HG03439 (cell line): ENCODE results near the gene YPEL4.

Source experiments
- ATAC-seq: cut with Tn5 transposase; IDR thresholded peaks from one replicate; pipeline ENCODE4 v1.9.1; 2021; ENCODE audit warnings: mild to moderate bottlenecking, moderate library complexity; ENCODE audit not compliant: unreplicated experiment

The YPEL4 gene

DNA sequence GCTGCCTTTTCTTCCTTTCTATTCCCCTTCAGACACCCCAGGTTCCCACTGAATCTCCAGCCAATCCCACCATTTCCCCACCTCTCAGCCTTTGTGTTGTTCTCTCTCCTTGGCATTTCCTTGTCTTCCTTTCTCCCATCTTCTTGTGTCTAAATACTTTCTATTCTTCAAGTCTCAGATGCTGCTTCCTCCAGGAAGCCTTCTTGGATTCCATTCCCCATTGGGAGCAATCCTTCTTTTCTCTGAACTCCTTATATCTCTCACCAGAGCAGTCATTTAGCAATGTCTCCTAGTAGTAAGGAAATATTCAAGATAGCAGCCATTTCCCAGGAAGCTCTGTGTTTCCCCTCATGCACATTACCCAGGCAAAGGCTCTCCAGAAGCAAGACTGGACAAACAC, 15.4 kb downstream of the YPEL4 start:
- no peak for ATAC-seq

DNA sequence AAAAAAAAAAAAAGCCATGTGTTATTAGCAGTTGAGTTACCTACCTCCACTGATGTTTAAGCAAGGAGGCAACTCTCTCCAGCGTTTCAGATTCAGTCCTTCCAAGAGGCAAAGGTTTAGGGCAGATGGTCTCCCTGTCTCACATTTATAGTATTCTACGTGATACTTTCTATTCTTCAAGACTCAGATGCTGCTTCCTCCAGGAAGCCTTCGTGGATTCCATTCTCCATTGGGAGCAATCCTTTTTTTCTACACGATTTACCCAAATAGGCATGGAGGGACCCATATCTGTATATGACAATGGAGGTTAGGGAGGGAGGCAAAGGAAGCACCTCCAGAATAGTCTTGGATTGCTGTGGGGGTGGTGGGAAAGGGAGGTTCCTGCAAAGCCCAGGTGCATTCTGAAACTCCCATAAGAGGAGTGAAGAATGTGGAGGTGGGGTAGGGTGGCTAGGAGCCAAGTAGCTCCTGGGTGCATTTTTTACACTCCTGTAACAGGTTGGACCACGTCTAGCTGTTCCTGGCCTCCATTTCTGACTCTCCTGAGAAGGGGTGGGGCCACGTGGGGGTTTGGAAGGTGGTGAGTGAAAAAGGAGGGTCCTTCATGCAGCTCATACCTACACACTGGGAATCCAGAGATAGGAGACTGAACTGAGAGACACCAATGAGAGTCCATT, 16.2 kb downstream of the YPEL4 start:
- no peak for ATAC-seq

DNA sequence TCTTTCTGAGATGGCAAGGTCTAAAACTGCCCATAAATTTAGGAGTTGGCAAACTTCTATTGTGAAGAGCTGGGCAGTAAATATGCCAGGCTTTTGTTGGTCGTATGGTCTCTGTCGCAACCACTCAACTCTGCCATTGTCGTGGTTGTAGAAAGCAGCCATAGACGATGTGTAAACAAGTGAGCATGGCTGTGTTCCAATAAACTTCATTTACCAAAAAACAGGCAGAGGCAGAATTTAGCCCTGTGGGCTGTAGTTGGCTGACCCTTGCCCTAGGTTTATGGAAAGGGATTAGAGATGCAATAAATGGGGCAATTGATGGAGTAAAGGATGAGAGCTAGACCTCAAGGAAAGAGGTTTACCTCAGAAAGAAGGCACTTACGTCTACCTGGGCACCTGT, 17.6 kb downstream of the YPEL4 start:
- ATAC-seq: no peak

DNA sequence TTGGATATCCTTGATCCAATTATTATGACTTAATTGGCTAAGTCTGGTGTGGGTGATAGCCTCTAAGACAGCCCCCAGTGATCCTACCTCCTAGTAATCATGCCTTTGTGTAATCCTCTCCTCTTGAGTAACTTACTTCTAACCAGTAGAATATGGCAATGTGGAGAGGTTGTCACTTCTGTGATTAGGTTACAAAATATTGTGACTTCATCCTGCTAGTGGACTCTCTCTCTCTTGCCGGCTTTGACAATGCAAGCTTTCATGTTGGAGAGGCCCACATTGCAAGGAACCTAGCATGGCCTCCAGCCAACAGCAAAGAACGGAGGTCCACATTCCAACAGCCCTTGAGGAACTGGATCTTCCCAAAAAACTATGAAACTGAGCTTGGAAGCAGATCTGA, 19.5 kb downstream of the YPEL4 start:
- ATAC-seq: no peak

DNA sequence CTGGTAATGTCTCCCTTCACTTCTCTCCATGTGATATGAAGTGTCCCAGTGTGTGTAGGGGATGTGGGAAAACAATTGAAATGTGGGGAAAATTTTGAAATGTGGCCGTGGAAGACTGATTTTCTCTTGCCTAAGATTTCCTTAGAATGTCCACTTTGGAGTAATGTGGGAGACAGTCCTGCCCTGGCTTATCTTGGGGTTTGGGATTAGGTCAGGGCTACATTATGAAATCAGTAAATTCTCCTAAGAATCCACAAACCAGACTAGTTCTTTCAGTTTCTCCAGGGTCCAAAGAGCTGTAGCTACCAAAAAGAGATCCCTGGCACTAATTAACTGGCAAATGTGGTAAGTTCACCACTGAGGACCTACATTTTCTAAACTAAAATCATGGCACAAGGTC, 22.8 kb downstream of the YPEL4 start:
- ATAC-seq: no peak

DNA sequence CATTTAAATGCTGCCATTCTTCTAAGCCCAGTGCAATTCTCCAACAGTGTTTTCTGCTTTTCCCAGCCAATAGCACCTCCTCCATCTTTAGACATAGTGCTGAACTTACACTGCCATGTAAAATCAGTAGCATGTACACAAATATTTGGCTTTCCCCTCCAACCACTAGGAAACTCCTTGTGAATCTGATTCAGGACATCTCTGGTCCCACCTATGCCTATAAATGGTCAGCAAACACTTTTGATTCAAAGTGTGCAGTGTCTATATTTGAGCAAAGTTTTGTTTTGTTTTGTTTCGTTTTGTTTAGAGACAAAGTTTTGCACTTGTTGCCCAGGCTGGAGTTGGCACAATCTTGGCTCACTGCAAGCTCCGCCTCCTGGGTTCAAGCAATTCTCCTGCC, 24.8 kb downstream of the YPEL4 start:
- no peak for ATAC-seq

DNA sequence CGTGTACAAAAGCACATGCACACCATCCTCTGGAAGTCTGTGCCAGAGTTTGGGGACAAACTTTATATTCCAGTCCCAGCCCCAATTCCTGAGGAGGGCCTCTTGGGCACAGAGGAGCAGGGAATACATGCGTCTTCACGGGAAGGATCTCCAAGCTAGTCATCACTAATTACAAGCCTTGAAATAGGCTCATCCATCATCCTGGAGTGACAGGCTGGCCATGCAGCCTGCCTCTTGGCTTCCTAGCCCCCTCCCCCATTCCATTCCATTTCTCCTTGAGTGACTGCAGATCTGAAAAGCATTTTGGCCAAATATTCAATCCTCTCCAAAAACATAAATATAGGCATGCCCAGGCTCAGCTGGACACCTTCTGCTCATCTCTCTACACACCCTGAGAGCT, 27.4 kb downstream of the YPEL4 start:
- no peak for ATAC-seq

DNA sequence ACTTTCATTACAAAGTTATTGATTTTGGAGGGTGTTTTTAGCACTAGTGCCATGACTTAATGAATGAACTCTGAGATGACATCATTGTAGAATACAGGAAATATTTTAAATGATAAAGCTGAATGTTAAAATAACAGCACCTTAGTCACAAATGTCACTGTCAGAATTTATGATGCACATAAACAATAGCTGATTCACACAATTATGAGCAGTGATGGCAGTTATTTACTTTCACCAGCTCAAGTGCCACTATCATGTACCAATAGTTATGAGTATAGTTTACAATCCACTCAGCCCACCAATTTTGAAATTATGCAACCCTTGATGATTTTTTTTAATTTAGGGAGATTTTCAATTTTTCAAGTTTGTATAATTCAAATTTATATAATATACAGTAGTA, 29.2 kb downstream of the YPEL4 start:
- ATAC-seq: no peak

DNA sequence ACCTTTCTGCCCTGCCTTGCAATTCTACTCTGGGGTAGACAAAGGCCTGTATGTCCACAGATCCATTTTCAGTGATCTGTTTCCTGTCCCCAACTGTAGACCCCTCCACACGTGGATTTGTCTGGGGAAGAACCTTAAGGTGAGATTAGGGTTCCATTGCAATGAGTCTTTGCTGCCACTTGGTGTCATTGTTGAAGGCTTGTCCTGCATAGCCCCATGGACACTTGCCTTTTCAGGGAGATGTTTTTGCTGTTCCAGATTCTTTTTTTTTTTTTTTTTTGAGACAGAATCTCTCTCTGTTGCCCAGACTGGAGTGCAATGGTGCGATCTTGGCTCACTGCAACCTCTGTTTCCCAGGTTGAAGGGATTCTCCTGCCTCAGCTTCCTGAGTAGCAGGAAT, 30.4 kb downstream of the YPEL4 start:
- ATAC-seq: no peak

DNA sequence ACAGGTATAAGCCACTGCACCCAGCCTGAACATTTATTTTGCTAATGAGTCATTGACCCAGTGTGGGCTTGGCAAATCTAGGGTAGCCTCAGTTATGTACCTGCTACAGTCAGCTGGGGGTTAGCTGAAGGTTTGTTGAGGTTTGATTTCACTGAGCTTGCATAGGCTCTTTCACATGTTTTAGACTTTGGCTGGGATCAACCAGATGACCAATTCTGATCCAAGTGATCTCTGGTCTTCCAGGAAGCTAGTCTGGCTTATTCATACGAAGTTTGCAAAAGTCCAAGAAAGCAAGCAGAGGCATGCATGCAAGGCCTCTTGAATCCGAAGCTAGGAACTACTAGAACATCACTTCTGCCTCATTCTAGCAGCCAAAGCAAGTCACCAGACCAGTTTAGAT, 31.3 kb downstream of the YPEL4 start:
- ATAC-seq: no peak

DNA sequence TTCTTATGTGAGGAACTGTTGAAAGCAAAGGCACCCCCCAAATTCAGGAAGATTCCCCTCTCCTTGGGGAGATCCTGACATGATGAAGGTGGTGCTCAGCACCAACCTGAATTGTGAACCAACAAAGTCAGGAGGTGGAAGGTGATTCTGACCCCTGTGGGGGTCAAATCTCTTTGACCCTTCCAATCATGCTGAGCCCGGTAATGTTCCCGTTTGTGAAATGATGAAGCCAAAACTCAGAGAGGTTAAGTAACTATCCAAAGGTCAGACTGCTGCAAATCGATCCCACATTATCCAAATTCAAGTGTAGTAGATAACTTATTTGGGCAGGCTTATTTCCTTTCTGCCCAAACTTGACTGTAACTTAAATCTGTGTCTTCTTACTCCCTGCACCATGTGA, 33.1 kb downstream of the YPEL4 start:
- ATAC-seq: no peak

DNA sequence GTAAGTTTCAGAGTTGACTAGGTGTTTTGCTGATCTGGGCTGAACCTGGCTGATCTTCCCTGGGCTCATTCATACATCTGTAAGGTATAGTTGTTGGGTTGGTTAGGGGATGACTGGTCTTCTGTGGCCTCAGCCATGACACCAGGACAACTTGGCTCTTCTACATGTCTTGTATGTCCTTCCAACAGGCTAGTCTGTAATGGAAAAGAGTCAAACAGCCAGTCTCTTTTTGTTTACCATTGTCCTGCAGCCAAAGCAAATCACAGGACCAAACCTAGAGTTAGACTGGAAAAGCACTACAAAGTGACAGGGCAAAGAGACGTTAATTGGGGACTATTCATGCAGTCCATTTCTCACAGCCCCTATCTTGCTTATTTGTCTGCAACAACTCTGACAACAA, 34.4 kb downstream of the YPEL4 start:
- ATAC-seq: no peak

DNA sequence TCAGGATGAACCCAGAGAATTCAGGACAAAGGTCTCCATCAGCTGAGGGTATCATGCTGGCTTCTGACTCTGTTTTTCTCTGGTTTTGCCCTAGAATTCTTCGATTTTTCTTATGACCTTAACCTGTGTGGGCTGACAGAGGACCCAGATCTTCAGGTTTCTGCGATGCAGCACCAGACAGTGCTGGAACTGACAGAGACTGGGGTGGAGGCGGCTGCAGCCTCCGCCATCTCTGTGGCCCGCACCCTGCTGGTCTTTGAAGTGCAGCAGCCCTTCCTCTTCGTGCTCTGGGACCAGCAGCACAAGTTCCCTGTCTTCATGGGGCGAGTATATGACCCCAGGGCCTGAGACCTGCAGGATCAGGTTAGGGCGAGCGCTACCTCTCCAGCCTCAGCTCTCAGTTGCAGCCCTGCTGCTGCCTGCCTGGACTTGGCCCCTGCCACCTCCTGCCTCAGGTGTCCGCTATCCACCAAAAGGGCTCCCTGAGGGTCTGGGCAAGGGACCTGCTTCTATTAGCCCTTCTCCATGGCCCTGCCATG, 35.4 kb downstream of the YPEL4 start:
- no peak for ATAC-seq

DNA sequence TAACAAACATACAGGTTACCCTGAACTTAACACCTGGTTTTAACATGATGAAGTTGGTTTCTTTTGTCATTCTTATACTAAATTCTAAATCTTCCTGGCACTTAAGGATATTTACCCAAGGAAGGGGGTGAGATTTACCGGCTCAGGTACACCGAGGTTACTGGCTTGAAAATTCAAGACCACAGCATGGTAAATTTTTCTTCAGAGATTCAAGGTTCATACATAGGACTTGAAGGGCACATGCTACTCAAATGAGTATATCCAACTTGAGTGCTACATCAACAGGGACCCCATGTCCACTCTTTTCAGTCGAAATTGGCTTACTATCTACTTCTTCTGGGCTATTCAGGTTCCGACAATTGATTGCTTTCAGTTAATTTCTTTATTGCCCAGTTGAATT, 39.5 kb downstream of the YPEL4 start:
- no peak for ATAC-seq

DNA sequence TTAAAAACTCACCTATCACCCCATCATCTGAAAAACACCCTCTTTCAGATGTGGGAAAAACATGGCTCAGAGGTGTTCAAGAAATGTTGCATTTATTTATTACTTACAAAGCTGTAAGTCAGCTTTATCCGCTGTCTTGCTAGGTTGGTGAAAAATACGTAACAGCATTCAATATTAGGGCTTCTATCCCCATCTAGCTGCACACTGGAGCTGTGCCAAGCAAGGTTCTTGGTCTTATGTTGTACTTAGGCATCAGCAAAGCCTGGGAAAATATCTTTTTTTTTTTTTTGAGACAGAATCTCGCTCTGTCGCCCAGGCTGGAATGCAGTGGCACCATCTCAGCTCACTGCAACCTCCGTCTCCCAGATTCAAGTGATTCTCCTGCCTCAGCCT, 44.7 kb downstream of the YPEL4 start:
- no peak for ATAC-seq

DNA sequence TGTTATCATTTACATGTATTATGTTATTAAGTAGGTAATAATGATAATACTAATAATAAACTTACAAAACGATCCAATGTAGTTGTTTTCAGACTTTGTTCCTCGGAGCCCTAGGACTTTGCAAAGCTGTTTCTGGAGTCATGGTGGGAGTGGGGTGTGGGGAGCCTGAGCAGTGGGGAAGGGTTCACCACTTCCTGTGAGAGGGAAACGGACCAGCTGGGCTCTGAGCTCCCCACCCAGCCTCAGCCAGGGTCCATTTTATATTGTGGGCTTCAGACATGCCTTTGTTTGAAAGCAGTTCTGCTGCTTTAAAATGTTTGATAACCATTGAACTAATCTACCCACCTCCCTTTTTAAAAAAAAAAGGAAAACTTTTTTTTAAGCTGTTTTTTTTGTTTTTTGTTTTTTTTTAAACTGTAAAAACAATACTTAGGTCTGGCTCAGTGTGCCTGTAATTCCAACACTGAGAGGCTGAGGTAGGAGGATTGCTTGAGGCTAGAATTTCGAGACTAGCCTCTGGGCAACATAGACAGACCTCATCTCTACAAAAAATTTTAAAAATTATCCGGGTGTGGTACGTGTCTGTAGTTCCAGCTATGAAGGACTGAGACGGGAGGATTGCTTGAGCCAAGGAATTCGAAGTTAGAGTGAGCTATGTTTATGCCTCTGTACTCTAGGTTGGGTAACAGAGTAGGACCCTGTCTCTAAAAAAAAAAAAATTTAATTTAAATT, 45.2 kb downstream of the YPEL4 start:
- no peak for ATAC-seq

DNA sequence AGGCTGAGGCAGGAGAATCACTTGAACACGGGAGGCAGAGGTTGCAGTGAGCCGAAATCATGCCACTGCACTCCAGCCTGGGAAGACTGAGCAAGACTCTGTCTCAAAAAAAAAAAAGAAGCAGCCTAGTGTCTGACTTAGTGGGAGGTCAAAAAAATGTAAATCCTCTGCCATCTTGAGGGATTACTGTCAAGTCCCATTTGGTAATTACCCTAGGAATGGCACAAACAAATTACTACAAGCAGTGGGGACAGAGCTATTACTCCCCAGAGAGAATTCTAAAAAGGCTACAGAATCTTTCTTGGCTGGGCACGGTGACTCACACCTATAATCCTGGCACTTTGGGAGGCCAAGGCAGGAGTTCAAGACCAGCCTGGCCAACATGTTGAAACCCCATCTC, 48.4 kb downstream of the YPEL4 start:
- no peak for ATAC-seq

DNA sequence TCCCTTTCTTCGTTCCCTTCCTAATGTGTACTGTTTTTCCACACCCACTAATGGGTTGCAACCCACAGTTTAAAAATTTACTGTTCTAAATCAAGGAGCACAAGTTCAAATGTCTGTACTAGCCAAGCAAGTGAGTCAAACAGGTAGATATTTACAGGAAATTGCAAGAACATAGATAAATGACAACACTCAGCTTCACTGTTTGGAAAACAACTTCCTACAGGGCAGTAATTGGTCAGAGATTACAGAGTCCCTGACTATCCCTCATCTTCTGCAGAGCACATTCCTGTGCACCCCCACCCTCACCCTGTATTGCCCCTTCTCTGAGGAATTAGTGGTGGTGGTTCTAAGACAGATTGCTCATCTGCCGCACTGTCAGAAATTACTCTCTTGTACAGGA, 50.3 kb downstream of the YPEL4 start:
- no peak for ATAC-seq

DNA sequence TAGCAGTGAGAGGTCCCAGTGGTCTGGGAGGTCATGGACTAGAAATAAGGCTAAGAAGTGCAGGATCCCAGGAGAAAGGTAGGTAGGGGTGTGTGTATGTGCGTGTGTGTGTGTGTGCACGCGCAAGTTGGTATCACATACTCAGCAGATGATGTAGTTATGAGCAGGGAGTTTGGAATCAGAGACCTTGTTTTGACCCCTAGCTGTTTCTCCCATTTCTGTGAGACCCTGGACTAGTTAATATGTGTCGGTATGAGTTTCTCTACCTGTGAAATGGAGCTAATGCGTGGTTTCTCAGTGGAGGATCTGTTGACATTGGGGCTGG, 50.9 kb downstream of the YPEL4 start:
- ATAC-seq: no peak

DNA sequence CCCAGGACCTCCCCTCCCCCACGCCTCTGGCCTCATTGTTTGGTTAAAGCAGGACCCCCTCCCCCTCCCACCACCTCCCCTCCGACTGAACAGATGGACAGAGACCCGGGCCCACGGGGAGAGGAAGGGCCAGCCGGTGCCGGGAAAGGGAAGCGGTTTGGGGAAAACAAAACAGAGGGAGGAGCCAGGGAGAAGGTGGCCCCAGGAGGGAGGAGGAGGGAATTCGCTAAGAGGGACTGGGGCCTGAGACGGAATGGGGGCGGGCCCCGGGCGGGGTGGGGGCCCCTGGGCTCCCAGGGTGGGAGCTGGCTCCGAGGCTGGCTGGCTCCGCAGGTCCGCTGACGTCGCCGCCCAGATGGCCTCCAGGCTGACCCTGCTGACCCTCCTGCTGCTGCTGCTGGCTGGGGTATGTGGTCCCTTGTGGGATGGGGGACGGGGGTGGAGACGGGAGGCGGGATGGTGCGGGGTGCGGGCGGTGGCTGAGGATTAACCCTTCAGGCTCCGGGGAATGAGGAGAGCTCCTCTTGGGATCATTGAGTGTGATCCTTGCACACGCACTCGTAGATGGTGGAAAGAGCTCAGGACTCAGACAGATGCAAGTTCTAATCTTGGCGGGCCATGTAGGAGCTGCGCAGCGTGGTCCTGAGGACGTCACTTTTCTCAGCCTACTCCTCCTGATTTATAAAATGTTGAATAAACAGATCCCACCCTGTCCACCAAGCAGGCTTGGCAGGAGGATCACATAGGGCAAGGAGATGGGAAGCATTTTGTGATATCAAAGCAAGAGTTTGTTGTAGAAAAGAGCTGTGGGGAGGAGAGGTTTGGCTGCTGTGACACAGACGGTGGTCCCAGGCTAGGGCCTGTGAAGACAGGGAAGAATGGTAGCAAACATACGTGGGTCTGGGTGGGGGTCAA, 51.5 kb downstream of the YPEL4 start:
- no peak for ATAC-seq

DNA sequence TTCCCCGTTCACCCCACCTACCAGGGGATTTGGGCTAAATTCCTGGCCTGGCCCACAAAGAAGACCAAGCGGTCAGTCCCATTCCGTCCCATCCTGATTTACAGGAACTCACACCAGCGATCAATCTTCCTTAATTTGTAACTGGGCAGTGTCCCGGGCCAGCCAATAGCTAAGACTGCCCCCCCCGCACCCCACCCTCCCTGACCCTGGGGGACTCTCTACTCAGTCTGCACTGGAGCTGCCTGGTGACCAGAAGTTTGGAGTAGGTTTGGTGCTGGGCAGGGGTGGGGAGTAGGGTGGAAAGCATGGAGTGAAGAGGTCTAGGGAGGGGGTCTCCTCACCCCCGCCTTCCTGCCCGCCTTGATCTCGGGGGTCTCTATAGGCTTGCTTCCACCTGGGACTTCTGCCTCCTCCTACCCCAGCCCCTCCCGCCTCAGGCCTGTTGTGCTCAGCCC, 52.2 kb downstream of the YPEL4 start, which contains the start of gene SERPING1:
SERPING1 (plus strand) TSS at position 225 of the 455 bp plus-strand sequence. CDS start 586 bp downstream, outside the sequence.
- no peak for ATAC-seq
